ENCODE results near the gene RPS24.

Gene RPS24

DNA sequence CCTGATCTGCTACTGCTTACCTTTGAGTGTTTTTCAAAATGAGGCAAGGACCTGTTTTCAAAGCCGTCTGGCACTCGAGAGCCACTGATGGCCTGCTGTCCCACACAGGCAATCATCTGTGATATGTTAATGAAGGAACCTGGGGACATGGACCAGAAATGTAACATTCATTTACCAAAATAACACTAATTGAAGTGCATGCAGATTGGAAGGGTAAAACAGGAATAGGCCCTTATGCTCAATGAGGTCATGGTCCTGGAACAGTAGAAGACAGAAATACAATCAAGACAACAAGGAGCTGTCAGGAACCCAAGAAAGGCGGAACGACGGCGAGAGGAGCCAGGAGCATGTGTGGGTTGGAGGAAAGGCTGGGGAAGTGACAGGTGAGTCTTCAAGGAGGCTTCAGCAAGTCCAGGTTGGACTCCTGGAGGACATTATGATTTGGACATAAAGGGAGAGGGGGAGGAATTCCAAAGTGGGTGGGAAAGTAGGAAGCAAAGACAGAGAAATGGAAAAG lies 32.6 kb upstream of the RPS24 start:
- TF ChIP-seq, protein P1, sequence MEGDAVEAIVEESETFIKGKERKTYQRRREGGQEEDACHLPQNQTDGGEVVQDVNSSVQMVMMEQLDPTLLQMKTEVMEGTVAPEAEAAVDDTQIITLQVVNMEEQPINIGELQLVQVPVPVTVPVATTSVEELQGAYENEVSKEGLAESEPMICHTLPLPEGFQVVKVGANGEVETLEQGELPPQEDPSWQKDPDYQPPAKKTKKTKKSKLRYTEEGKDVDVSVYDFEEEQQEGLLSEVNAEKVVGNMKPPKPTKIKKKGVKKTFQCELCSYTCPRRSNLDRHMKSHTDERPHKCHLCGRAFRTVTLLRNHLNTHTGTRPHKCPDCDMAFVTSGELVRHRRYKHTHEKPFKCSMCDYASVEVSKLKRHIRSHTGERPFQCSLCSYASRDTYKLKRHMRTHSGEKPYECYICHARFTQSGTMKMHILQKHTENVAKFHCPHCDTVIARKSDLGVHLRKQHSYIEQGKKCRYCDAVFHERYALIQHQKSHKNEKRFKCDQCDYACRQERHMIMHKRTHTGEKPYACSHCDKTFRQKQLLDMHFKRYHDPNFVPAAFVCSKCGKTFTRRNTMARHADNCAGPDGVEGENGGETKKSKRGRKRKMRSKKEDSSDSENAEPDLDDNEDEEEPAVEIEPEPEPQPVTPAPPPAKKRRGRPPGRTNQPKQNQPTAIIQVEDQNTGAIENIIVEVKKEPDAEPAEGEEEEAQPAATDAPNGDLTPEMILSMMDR (IDR thresholded peaks at IDR 0.05; ENCODE audit: control insufficient read depth, insufficient read depth, low read depth, low read length, missing control alignments): no peak
- no peak overlapping the region for H3K4me3 ChIP-seq (ENCODE audit: control insufficient read depth, low read depth, low read length)
- DNase-seq (ENCODE audit: low read depth): no peak

DNA sequence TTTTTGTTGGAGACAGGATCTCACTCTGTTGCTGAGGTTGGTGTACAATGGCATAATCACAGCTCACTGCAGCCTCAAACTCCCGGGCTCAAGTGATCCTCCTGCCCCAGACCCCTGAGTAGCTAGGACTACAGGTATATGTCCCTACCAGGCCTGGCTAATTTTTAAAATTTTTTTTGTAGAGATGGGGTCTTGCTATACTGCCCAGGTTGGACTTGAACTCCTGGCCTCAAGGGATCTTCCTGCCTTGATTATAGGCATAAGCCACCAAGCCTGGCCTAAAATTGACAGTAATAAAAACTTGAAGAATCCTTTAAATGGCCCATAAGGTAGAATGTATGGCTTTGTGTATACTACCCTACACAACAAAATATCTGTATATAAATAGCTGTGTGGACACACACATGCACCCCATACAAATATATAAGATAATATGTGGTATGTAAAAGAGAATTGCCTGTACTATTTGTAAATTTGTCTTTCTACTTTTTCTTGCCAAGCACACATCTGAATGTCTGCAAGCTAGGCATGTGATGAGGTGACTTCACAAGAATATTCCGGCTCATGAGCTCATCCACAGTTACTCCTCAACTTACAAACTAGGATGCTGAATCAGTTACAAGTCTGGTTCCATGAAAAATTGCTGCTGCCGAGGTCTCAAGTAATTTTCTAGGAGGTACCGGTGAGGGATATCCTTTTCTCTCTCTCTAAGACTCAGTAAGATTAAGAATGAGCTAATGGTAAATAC lies 30.9 kb upstream of the RPS24 start:
- no peak overlapping the region for H3K4me3 ChIP-seq (ENCODE audit: control insufficient read depth, low read depth, low read length)
- TF ChIP-seq, protein P1 (IDR thresholded peaks at IDR 0.05; ENCODE audit: control insufficient read depth, insufficient read depth, low read depth, low read length, missing control alignments): no peak
- no peak for DNase-seq (ENCODE audit: low read depth)

DNA sequence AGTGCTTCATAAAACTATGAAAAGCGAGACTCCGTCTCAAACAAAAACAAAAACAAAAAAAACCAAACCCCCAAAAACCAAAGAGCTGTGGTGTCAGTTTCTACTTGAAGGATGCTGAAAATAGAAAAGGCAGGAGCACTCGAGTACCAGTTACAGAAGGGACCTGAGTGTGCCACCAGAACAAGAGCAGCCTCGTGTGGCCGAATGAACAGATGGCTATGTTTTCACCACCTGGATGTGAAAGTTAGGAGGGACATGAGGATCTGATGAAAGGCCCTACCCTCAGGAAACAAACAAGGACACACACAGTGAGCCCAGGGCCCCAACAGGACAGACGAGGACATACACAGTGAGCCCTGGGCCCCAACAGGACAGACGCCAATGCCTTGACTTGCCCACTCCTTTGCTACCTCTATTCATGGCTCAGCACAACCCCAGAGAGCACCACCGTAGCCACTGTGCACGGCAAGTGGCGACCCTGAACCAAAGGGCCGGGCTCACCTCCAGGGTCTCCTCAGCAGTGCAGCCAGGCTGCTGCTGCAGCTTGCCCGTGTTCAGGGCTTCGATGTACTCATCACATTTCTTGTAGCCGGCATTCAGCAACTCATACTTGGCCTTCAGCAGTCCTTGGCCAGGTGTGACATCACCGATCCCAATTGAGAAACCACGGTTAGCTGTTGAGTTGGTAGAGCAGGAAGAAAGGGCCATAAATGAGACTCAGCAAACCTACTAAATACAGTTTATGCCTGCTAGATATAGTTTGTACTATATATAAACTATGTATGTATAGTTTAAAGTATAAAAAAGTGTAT lies 29.2 kb upstream of the RPS24 start:
- TF ChIP-seq, protein P1 (IDR thresholded peaks at IDR 0.05; ENCODE audit: control insufficient read depth, insufficient read depth, low read depth, low read length, missing control alignments): no peak
- no peak for DNase-seq (ENCODE audit: low read depth)
- H3K4me3 ChIP-seq (ENCODE audit: control insufficient read depth, low read depth, low read length): no peak overlapping the region

DNA sequence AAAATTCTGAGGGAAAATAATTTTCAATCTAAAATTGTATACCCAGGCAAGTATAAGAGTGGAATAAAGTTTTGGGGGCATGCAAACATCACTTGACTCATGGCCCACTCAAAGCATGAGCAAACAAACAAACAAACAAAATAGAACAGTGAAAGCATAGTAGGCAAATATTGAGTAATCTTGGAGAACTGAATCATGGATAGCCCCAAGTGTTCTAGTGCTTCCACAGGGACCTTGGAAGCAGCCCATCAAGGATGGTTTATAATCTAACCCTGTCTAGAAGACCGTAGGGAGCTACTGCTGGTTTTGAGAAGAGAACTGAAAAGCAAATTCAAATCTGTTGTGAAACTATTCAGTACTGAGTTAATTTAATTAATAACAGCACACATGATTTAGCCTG lies 26.5 kb upstream of the RPS24 start:
- H3K4me3 ChIP-seq (ENCODE audit: control insufficient read depth, low read depth, low read length): no peak overlapping the region
- DNase-seq (ENCODE audit: low read depth): no peak
- TF ChIP-seq, protein P1 (IDR thresholded peaks at IDR 0.05; ENCODE audit: control insufficient read depth, insufficient read depth, low read depth, low read length, missing control alignments): no peak

DNA sequence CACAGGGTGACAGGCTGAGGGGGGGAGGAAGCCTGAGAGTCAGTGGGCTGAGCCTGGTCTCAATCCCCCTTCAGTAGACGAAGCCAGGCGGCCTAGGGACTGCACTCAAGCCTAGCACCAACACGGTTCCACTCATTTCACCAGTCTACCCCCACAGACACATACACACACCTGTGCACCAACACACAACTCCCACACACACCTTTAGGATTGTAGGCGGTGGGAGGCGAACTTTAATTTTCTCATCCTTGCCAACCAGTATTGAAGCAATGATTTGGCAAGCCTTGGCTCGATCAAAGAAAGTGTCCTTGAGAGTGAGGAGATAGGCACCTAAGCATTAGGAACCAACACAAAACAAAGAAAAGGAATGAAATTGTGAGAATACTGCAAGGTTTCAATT lies 24.0 kb upstream of the RPS24 start:
- TF ChIP-seq, protein P1 (IDR thresholded peaks at IDR 0.05; ENCODE audit: control insufficient read depth, insufficient read depth, low read depth, low read length, missing control alignments): no peak

DNA sequence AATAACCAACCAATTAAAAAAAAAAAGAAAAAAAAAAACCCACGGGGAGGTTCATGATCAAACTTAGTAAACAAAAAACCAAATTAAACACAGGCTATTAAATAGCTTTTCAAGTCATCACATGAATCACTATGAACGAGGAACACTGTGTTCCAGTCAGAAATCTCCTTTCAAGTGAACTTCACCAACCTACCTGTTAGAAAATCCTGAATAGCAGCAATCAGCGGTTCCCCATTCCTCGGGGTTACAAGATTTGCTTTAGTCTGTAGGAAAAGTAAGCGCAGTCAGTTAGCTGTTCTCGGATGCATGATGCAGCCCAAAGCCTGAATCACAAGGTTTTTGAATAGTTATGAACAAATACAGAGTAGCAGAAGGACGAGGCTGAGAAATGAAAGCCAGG lies 23.4 kb upstream of the RPS24 start:
- DNase-seq (ENCODE audit: low read depth): no peak
- TF ChIP-seq, protein P1 (IDR thresholded peaks at IDR 0.05; ENCODE audit: control insufficient read depth, insufficient read depth, low read depth, low read length, missing control alignments): no peak
- H3K4me3 ChIP-seq (ENCODE audit: control insufficient read depth, low read depth, low read length): no peak overlapping the region

More for the DNA sequence above, 24.0 kb upstream of the RPS24 start:
- no peak for DNase-seq (ENCODE audit: low read depth)
- no peak overlapping the region for H3K4me3 ChIP-seq (ENCODE audit: control insufficient read depth, low read depth, low read length)
